ENCODE measurements around the gene CYP2U1.

- TF ChIP-seq TAF1 (IDR thresholded peaks at IDR 0.05; ENCODE audit: low read depth, low read length) = no peak
- no peak for TF ChIP-seq POLR2A (IDR thresholded peaks at IDR 0.05; ENCODE audit: low read depth, low read length)
- TF ChIP-seq PAX5 (IDR thresholded peaks at IDR 0.05; ENCODE audit: insufficient read depth, low read length, severe bottlenecking) = no peak
Measured at GRCh38 chr4:107977482-107977881, 46.1 kb downstream of the CYP2U1 start.

All from GM12891 (cell line).